K562 (cell line): ENCODE results near the gene PEX19. TPM values are rescaled to one million over a fixed set of nuclear protein-coding genes. Genes with fewer than 3 reads are reported as not detected.

Experiments
- HDAC6 ChIP-seq: IDR thresholded peaks from 2 replicates; pipeline ENCODE4 v1.6.1; 2012; ENCODE audit warnings: low read depth, mild to moderate bottlenecking, control low read depth, inconsistent platforms, low read length, moderate library complexity
- MED1 ChIP-seq: sonication (generic); formaldehyde crosslinking; IDR thresholded peaks from 2 replicates; pipeline ENCODE4 v1.8.1; 2023; ENCODE audit warnings: missing genetic modification reagents, borderline replicate concordance
- MIER1 ChIP-seq: fragments of 450-650 bp; IDR thresholded peaks from 2 replicates; pipeline ENCODE4 v1.6.1; 2016; ENCODE audit warnings: antibody characterized with exemption, mild to moderate bottlenecking, low read depth
- RREB1 ChIP-seq: fragments of 250-450 bp; sonication (Bioruptor Pico); IDR thresholded peaks from 2 replicates; pipeline ENCODE4 v1.4.0; 2020
- SMARCE1 ChIP-seq: fragments of 450-650 bp; IDR thresholded peaks from 2 replicates; pipeline ENCODE4 v1.7.1; 2016; ENCODE audit warnings: mild to moderate bottlenecking
- STAG1 ChIP-seq: sonication (generic); formaldehyde crosslinking; IDR thresholded peaks from 2 replicates; pipeline ENCODE4 v1.5.0; 2020; ENCODE audit warnings: missing genetic modification reagents, borderline replicate concordance
- polyA plus RNA-seq, 8 experiments: library from polyadenylated mRNA; depleted of rRNA in 4 of 8; stranded (reverse) in 5 of 8; unstranded in 3 of 8; fragments of >200 nt; fragmentation: Nextera tagmentation in 2 of 8; fragmentation: Illumina TruSeq in 1 of 8; extraction: Ambion mirVana in 2 of 8; extraction: Trizol in 1 of 8; gene quantifications; 2 replicates each; pipeline versions ENCODE4 v1.2.1 to v1.2.3, GENCODE V29; 2011 to 2014; ENCODE audit warnings: inconsistent platforms in 1 of 8, missing spikeins in 1 of 8
- total RNA-seq, 7 experiments: library from RNA; depleted of rRNA in 6 of 7; stranded (reverse); fragments of >200 nt in 6 of 7; fragmentation: Illumina TruSeq in 2 of 7; extraction: Trizol in 2 of 7; gene quantifications; 2 replicates each; pipeline versions ENCODE4 v1.2.1 to v1.2.3, GENCODE V29; 2011 to 2021; ENCODE audit warnings: low replicate concordance in 1 of 7
- TF ChIP-seq, protein P1 (sequence below): fragments of 200-800 bp; sonication (Bioruptor generic); IDR thresholded peaks from 2 replicates; pipeline ENCODE4 v1.6.1; 2016; ENCODE audit warnings: missing genetic modification characterization, missing compliant biosample characterization

PEX19 gene
- total and polyA plus RNA-seq, 9 of the 15 experiments (the other 6 are each of a cell fraction or from before 2014, with no cell fraction given), result 32.5 to 103 (median 59.8) TPM

- TF ChIP-seq, protein P1, sequence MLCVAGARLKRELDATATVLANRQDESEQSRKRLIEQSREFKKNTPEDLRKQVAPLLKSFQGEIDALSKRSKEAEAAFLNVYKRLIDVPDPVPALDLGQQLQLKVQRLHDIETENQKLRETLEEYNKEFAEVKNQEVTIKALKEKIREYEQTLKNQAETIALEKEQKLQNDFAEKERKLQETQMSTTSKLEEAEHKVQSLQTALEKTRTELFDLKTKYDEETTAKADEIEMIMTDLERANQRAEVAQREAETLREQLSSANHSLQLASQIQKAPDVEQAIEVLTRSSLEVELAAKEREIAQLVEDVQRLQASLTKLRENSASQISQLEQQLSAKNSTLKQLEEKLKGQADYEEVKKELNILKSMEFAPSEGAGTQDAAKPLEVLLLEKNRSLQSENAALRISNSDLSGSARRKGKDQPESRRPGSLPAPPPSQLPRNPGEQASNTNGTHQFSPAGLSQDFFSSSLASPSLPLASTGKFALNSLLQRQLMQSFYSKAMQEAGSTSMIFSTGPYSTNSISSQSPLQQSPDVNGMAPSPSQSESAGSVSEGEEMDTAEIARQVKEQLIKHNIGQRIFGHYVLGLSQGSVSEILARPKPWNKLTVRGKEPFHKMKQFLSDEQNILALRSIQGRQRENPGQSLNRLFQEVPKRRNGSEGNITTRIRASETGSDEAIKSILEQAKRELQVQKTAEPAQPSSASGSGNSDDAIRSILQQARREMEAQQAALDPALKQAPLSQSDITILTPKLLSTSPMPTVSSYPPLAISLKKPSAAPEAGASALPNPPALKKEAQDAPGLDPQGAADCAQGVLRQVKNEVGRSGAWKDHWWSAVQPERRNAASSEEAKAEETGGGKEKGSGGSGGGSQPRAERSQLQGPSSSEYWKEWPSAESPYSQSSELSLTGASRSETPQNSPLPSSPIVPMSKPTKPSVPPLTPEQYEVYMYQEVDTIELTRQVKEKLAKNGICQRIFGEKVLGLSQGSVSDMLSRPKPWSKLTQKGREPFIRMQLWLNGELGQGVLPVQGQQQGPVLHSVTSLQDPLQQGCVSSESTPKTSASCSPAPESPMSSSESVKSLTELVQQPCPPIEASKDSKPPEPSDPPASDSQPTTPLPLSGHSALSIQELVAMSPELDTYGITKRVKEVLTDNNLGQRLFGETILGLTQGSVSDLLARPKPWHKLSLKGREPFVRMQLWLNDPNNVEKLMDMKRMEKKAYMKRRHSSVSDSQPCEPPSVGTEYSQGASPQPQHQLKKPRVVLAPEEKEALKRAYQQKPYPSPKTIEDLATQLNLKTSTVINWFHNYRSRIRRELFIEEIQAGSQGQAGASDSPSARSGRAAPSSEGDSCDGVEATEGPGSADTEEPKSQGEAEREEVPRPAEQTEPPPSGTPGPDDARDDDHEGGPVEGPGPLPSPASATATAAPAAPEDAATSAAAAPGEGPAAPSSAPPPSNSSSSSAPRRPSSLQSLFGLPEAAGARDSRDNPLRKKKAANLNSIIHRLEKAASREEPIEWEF (CRISPR knock-in tag), result no peak
- no peak for TF ChIP-seq MIER1
- TF ChIP-seq STAG1 (CRISPR knock-in tag), result no peak
- no peak for TF ChIP-seq HDAC6
- TF ChIP-seq SMARCE1, result no peak
- no peak for TF ChIP-seq RREB1 (CRISPR knock-in tag)
- TF ChIP-seq MED1 (CRISPR knock-in tag), result no peak
Observed at GRCh38 chr1:160322831-160323230, 37.9 kb upstream of the PEX19 start (continued).
